DMS79 treated with DMSO at 0.1 percent for 48 hours (cell line): Measurements from ENCODE around the gene KCNQ5.

Source experiments
- DNase-seq: peaks from one replicate; lab custom pipeline; 2025; lab: John Stamatoyannopoulos, UW

Gene KCNQ5

GRCh38 chr6:72798196-72798595 lies 176.3 kb downstream of the KCNQ5 start:
- no peak for DNase-seq

- DNase-seq: no peak
These were observed 188.0 kb downstream of the KCNQ5 start for GRCh38 chr6:72809746-72810379.

GRCh38 chr6:72810571-72811280 lies 188.9 kb downstream of the KCNQ5 start:
- no peak for DNase-seq

- DNase-seq: no peak
These were observed 190.1 kb downstream of the KCNQ5 start for GRCh38 chr6:72811971-72812421.

GRCh38 chr6:72813807-72814596 lies 192.1 kb downstream of the KCNQ5 start:
- no peak for DNase-seq

GRCh38 chr6:72816022-72816421 lies 194.2 kb downstream of the KCNQ5 start:
- no peak for DNase-seq

- DNase-seq: no peak
These were observed 195.3 kb downstream of the KCNQ5 start for GRCh38 chr6:72817208-72817607.

- DNase-seq: no peak
These were observed 197.7 kb downstream of the KCNQ5 start for GRCh38 chr6:72819609-72820008.

- no peak for DNase-seq
These were observed 198.3 kb downstream of the KCNQ5 start for GRCh38 chr6:72820153-72820552.

GRCh38 chr6:72820906-72821305 lies 199.0 kb downstream of the KCNQ5 start:
- no peak for DNase-seq

GRCh38 chr6:72822023-72822422 lies 200.2 kb downstream of the KCNQ5 start:
- no peak for DNase-seq

GRCh38 chr6:72822691-72823090 lies 200.8 kb downstream of the KCNQ5 start:
- no peak for DNase-seq

GRCh38 chr6:72824833-72825232 lies 203.0 kb downstream of the KCNQ5 start:
- no peak for DNase-seq

- no peak for DNase-seq
These were observed 203.5 kb downstream of the KCNQ5 start for GRCh38 chr6:72825315-72825911.

- no peak for DNase-seq
These were observed 204.2 kb downstream of the KCNQ5 start for GRCh38 chr6:72826037-72826436.

GRCh38 chr6:72826744-72827438 lies 205.0 kb downstream of the KCNQ5 start:
- DNase-seq: no peak

GRCh38 chr6:72828904-72829303 lies 207.0 kb downstream of the KCNQ5 start:
- DNase-seq: no peak

- no peak for DNase-seq
These were observed 210.4 kb downstream of the KCNQ5 start for GRCh38 chr6:72832271-72832670.

- no peak for DNase-seq
These were observed 213.9 kb downstream of the KCNQ5 start for GRCh38 chr6:72835749-72836148.

- no peak for DNase-seq
These were observed 215.1 kb downstream of the KCNQ5 start for GRCh38 chr6:72836971-72837370.

GRCh38 chr6:72841195-72841594 lies 219.3 kb downstream of the KCNQ5 start:
- DNase-seq: no peak

GRCh38 chr6:72842140-72842539 lies 220.3 kb downstream of the KCNQ5 start:
- no peak for DNase-seq
